CD4-positive, alpha-beta T cell (primary cell): ENCODE results near the gene PLEKHG3. TPM values are rescaled to one million over a fixed set of nuclear protein-coding genes. Genes with fewer than 3 reads are reported as not detected.

Experiments
- ATAC-seq: fragments of 200-7000 bp; cut with Tn5 transposase; one replicate; pipeline ENCODE4 v1.10.0; 2022; ENCODE audit warnings: mild to moderate bottlenecking; ENCODE audit not compliant: poor library complexity
- CTCF ChIA-PET: fragments of 350-600 bp; sonication (Branson Sonifier 250); formaldehyde crosslinking; loops from one replicate; lab custom pipeline; 2021; ENCODE audit warnings: antibody characterized with exemption, inconsistent platforms; lab: Charles Lee
- POLR2A ChIA-PET: fragments of 350-600 bp; sonication (Branson Sonifier 250); formaldehyde crosslinking; loops from one replicate; lab custom pipeline; 2021; ENCODE audit warnings: antibody characterized with exemption, inconsistent platforms; lab: Charles Lee
- DNase-seq, 14 experiments: peaks; one replicate each; pipeline ENCODE4 v3.0.0-alpha.2; 2013 to 2020; ENCODE audit warnings: mixed read lengths in 2 of 14
- H3K27ac ChIP-seq, 2 donors: one replicate each; pipeline versions ENCODE4 v1.5.1 to v1.7.0; 2013; ENCODE audit warnings: low read length in 2 of 2, low read depth in 1 of 2, mild to moderate bottlenecking in 1 of 2
- H3K27me3 ChIP-seq, 2 experiments: 1 replicate in 1 of 2; 2 replicates in 1 of 2; pipeline versions ENCODE4 v1.6.1 to v1.7.0; 2013; ENCODE audit warnings: low read length in 2 of 2, control low read depth in 1 of 2, mild to moderate bottlenecking in 1 of 2, moderate library complexity in 1 of 2; ENCODE audit not compliant: insufficient read depth in 2 of 2, control insufficient read depth in 1 of 2
- H3K36me3 ChIP-seq: one replicate; pipeline ENCODE4 v1.6.1; 2013; ENCODE audit warnings: low read length, control low read depth; ENCODE audit not compliant: insufficient read depth
- H3K4me1 ChIP-seq: one replicate; pipeline ENCODE4 v1.6.1; 2013; ENCODE audit warnings: low read length, control low read depth; ENCODE audit not compliant: insufficient read depth
- H3K4me3 ChIP-seq: one replicate; pipeline ENCODE4 v1.5.1; 2013; ENCODE audit warnings: mild to moderate bottlenecking, low read length, moderate library complexity
- H3K9me3 ChIP-seq, 2 experiments: 1 replicate in 1 of 2; 2 replicates in 1 of 2; pipeline versions ENCODE4 v1.6.1 to v1.7.0; 2013; ENCODE audit warnings: low read length in 2 of 2, mild to moderate bottlenecking in 2 of 2, control low read depth in 1 of 2, moderate library complexity in 1 of 2; ENCODE audit not compliant: control insufficient read depth in 1 of 2, insufficient read depth in 1 of 2
- H3K27ac Mint-ChIP-seq: one replicate; pipeline ENCODE4 v1.8.0; 2020; ENCODE audit warnings: mixed read lengths
- H3K27me3 Mint-ChIP-seq: one replicate; pipeline ENCODE4 v1.8.0; 2021; ENCODE audit warnings: mixed read lengths
- H3K36me3 Mint-ChIP-seq: one replicate; pipeline ENCODE4 v1.8.0; 2021; ENCODE audit warnings: low read depth, mixed read lengths
- H3K4me1 Mint-ChIP-seq: one replicate; pipeline ENCODE4 v1.8.0; 2021; ENCODE audit warnings: low read depth, mixed read lengths
- H3K4me3 Mint-ChIP-seq: one replicate; pipeline ENCODE4 v1.8.0; 2020; ENCODE audit warnings: mild to moderate bottlenecking, mixed read lengths
- H3K9me3 Mint-ChIP-seq: one replicate; pipeline ENCODE4 v1.8.0; 2020; ENCODE audit warnings: mixed read lengths
- CTCF ChIP-seq: fragments of 200-600 bp; IDR thresholded peaks from one replicate; pipeline ENCODE4 v1.8.0; 2022; ENCODE audit warnings: antibody characterized with exemption, mild to moderate bottlenecking
- intact Hi-C, 2 experiments: fragments of 100-400 bp; cut with DNase I in 1 of 2; cut with micrococcal nuclease in 1 of 2; formaldehyde crosslinking; loops; one replicate each; pipeline versions ENCODE4 v1.15.1 to v1.9.0; 2023 to 2025; cut with DNase I, micrococcal nuclease
- total RNA-seq, 174 experiments: library from RNA in 2 of 174; stranded (reverse) in 2 of 174; gene quantifications; one replicate each; pipeline ENCODE4 v1.2.3 and lab custom pipeline; 2021 to 2026

The PLEKHG3 gene
- total RNA-seq, 2 experiments from 2014 or later: 12.1 to 13.3 TPM

- ATAC-seq (no peak), DNase-seq (no peak)
- H3K9me3 Mint-ChIP-seq: no peaks in the 10 kb centered on the region
- no peaks in the 10 kb centered on the region for H3K27me3 Mint-ChIP-seq
- Histone ChIP-seq H3K4me1 (peaks cover 44% of the 10 kb centered on the region), H3K27me3 (no peaks in the 10 kb centered on the region), H3K36me3 (no peaks in the 10 kb centered on the region), H3K9me3 (peaks cover 0 to 19% of the 10 kb centered on the region in 2 experiments), H3K27ac (no peak overlapping the region), H3K4me3 (no peak overlapping the region)
- intact Hi-C loops: loop anchor here (5.0 to 10.0 kb wide), 2 partner anchors 217 to 310 kb away; partner anchors contain the start of gene FNTB (in 1 of the 2)
- TF ChIP-seq CTCF: no peak
- no peak overlapping the region for H3K27ac Mint-ChIP-seq
- peaks cover 28% of the 10 kb centered on the region for H3K4me1 Mint-ChIP-seq
- ChIA-PET POLR2A (interaction anchor here (0.7 kb wide), 1 partner anchor 181 kb away, joined by 3 read pairs; no protein-coding TSS in a partner anchor), CTCF (no interaction called here)
- H3K4me3 Mint-ChIP-seq: no peak overlapping the region
- H3K36me3 Mint-ChIP-seq: no peaks in the 10 kb centered on the region
These were observed 29.4 kb upstream of the PLEKHG3 start for GRCh38 chr14:64674829-64675228.

GRCh38 chr14:64675312-64675711 is 28.9 kb upstream of the PLEKHG3 start:
- Mint-ChIP-seq H3K27ac (no peak overlapping the region), H3K9me3 (no peaks in the 10 kb centered on the region), H3K4me3 (no peak overlapping the region), H3K4me1 (peaks cover 28% of the 10 kb centered on the region), H3K27me3 (no peaks in the 10 kb centered on the region), H3K36me3 (no peaks in the 10 kb centered on the region)
- CTCF ChIA-PET: no interaction called here
- intact Hi-C loops: loop anchor here in 1 of 2 experiments (10.0 kb wide), 1 partner anchor 309 kb away; the partner anchor contains the start of gene FNTB
- DNase-seq (no peak), ATAC-seq (no peak)
- TF ChIP-seq CTCF: no peak
- no peak overlapping the region for H3K4me3 ChIP-seq
- no peak overlapping the region for H3K27ac ChIP-seq
- peaks cover 44% of the 10 kb centered on the region for H3K4me1 ChIP-seq
- peaks cover 0 to 19% of the 10 kb centered on the region in 2 experiments for H3K9me3 ChIP-seq
- POLR2A ChIA-PET: no interaction called here
- no peaks in the 10 kb centered on the region for H3K36me3 ChIP-seq
- no peaks in the 10 kb centered on the region for H3K27me3 ChIP-seq

DNA sequence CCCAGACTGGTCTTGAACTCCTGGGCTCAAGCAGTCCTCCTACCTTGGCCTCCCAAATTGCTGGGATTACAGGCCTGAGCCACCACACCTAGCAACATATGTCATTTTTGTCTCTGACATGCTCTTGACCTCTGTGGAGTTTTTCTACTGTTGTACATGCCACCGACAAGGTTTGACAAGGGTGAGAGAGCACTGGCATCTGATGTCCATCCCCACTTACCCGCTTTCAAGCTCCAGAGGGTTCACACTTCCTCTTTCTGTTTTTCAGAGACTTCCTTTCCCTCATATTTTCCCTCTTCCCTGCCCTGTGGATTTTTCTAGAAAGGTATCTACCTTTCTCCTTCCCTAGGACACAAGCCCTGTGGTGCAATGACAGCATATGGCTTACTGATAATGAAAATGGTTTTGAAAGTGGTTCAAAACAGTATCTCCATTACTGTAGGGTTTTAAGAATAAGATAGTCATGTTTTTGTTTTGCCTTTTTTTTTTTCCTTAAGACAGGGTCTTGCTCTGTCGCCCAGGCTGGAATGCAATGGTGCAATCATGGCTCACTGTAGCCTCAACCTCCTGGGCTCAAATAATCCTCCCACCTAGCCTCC is 27.7 kb upstream of the PLEKHG3 start:
- POLR2A ChIA-PET: no interaction called here

More for the DNA sequence above, 27.7 kb upstream of the PLEKHG3 start:
- intact Hi-C loops: loop anchor here in 1 of 2 experiments (10.0 kb wide), 1 partner anchor 308 kb away; the partner anchor contains the start of gene FNTB
- CTCF ChIA-PET: no interaction called here
- H3K27me3 ChIP-seq: no peaks in the 10 kb centered on the region
- Mint-ChIP-seq H3K9me3 (no peaks in the 10 kb centered on the region), H3K36me3 (no peaks in the 10 kb centered on the region), H3K27me3 (no peaks in the 10 kb centered on the region), H3K27ac (no peak overlapping the region), H3K4me1 (peaks cover 27% of the 10 kb centered on the region), H3K4me3 (no peak overlapping the region)
- peaks cover 42% of the 10 kb centered on the region for H3K4me1 ChIP-seq
- no peak overlapping the region for H3K27ac ChIP-seq
- no peak for TF ChIP-seq CTCF
- peaks cover 0 to 19% of the 10 kb centered on the region in 2 experiments for H3K9me3 ChIP-seq
- no peak for ATAC-seq
- H3K36me3 ChIP-seq: no peaks in the 10 kb centered on the region
- H3K4me3 ChIP-seq: no peak overlapping the region
- DNase-seq: no peak
